HCT116 (cell line): ENCODE measurements around the gene TBC1D16. TPM values are rescaled to one million over a fixed set of nuclear protein-coding genes. Genes with fewer than 3 reads are reported as not detected.

ENCODE experiments used
- ATAC-seq: fragments of 200-7000 bp; cut with Tn5 transposase; 2 replicates; pipeline ENCODE4 v1.9.1; 2020; ENCODE audit warnings: mild to moderate bottlenecking, moderate library complexity
- BruUV-seq: library from RNA; stranded (reverse); fragments of 400-500 nt; replicated peaks from 2 replicates; lab custom pipeline; 2021; lab: Mats Ljungman, UMichigan
- CTCF ChIA-PET: fragments of 300-600 bp; sonication (Branson Sonifier 250); formaldehyde crosslinking; loops from one replicate; lab custom pipeline; 2021; ENCODE audit warnings: antibody characterized with exemption; lab: Charles Lee
- POLR2A ChIA-PET: fragments of 300-600, 350-600 bp; sonication (Branson Sonifier 250); formaldehyde crosslinking; loops from one replicate; lab custom pipeline; 2021; ENCODE audit warnings: antibody characterized with exemption; lab: Charles Lee
- RAD21 ChIA-PET, 2 experiments: fragments of 300-600 bp; sonication (Branson Sonifier 250); formaldehyde crosslinking; loops; one replicate each; lab custom pipeline; 2023; ENCODE audit warnings: low total read pairs in 2 of 2; ENCODE audit not compliant: uncharacterized antibody in 2 of 2, unreplicated experiment in 2 of 2, low non-redundant PET in 1 of 2; lab: Charles Lee
- DNase-seq: peaks from one replicate; pipeline ENCODE4 v3.0.0-alpha.2; 2010; ENCODE audit warnings: low read depth, low spot score
- H2AFZ ChIP-seq: fragments of 200-600 bp; shearing (Covaris generic), sonication (generic); 2 replicates; pipeline ENCODE4 v1.6.1; 2017; ENCODE audit warnings: low read depth, mixed run types, mixed read lengths, antibody characterized with exemption, low read length; ENCODE audit not compliant: poor library complexity, severe bottlenecking
- H3K27ac ChIP-seq: 2 replicates; pipeline ENCODE4 v1.5.1; 2012; ENCODE audit warnings: low read depth, low read length
- H3K27me3 ChIP-seq: fragments of 200-600 bp; sonication (generic); 2 replicates; pipeline ENCODE4 v1.6.1; 2016; ENCODE audit warnings: mixed run types, low read length, mixed read lengths; ENCODE audit not compliant: insufficient read depth
- H3K36me3 ChIP-seq, 2 experiments: fragments of 200-500 bp in 1 of 2; fragments of 200-600 bp in 1 of 2; sonication (Bioruptor generic) in 1 of 2; sonication (generic) in 1 of 2; 2 replicates each; pipeline versions ENCODE4 v1.5.1 to v1.6.1; 2014 to 2016; ENCODE audit warnings: low read length in 2 of 2, inconsistent platforms in 1 of 2, mixed read lengths in 1 of 2, mixed run types in 1 of 2; ENCODE audit not compliant: insufficient read depth in 2 of 2, control insufficient read depth in 1 of 2
- H3K4me1 ChIP-seq, 2 experiments: fragments of 200-600 bp in 1 of 2; sonication (generic) in 1 of 2; 2 replicates each; pipeline versions ENCODE4 v1.5.1 to v1.6.1; 2012 to 2017; ENCODE audit warnings: low read length in 2 of 2, inconsistent platforms in 1 of 2, mild to moderate bottlenecking in 1 of 2, mixed read lengths in 1 of 2, mixed run types in 1 of 2, moderate library complexity in 1 of 2; ENCODE audit not compliant: insufficient read depth in 2 of 2, control insufficient read depth in 1 of 2
- H3K4me2 ChIP-seq: fragments of 200-600 bp; sonication (generic); 2 replicates; pipeline ENCODE4 v1.6.1; 2017; ENCODE audit warnings: mixed run types, low read length, mixed read lengths
- H3K4me3 ChIP-seq, 2 experiments: fragments of 200-600 bp in 1 of 2; sonication (generic) in 1 of 2; replicated peaks in 1 of 2; 2 replicates each; pipeline ENCODE4 v1.5.1; 2011 to 2016; ENCODE audit warnings: low read length in 2 of 2, control low read depth in 1 of 2, low read depth in 1 of 2, mild to moderate bottlenecking in 1 of 2, mixed read lengths in 1 of 2, mixed run types in 1 of 2
- H3K79me2 ChIP-seq: fragments of 200-600 bp; sonication (generic); 2 replicates; pipeline ENCODE4 v1.6.1; 2017; ENCODE audit warnings: mild to moderate bottlenecking, mixed run types, low read length, moderate library complexity, mixed read lengths; ENCODE audit not compliant: insufficient read depth
- H3K9ac ChIP-seq: fragments of 200-600 bp; sonication (generic); 2 replicates; pipeline ENCODE4 v1.6.1; 2016; ENCODE audit warnings: low read length, mixed read lengths
- H3K9me2 ChIP-seq: fragments of 200-600 bp; sonication (generic), shearing (Covaris generic); 2 replicates; pipeline ENCODE4 v1.6.1; 2017; ENCODE audit warnings: mixed run types, mild to moderate bottlenecking, moderate library complexity; ENCODE audit not compliant: insufficient read depth
- H3K9me3 ChIP-seq, 2 experiments: fragments of 200-500 bp in 1 of 2; fragments of 200-600 bp in 1 of 2; sonication (Bioruptor generic) in 1 of 2; sonication (generic) in 1 of 2; 2 replicates each; pipeline ENCODE4 v1.6.1; 2014 to 2017; ENCODE audit warnings: low read length in 2 of 2, mixed read lengths in 2 of 2, inconsistent platforms in 1 of 2, low read depth in 1 of 2, mild to moderate bottlenecking in 1 of 2, mixed run types in 1 of 2, moderate library complexity in 1 of 2; ENCODE audit not compliant: control insufficient read depth in 1 of 2, insufficient read depth in 1 of 2
- H4K20me1 ChIP-seq: fragments of 200-600 bp; sonication (generic), shearing (Covaris generic); 2 replicates; pipeline ENCODE4 v1.6.1; 2017; ENCODE audit warnings: mixed run types, mild to moderate bottlenecking, moderate library complexity; ENCODE audit not compliant: insufficient read depth
- CEBPB ChIP-seq: IDR thresholded peaks from 2 replicates; pipeline ENCODE4 v1.6.1; 2012; ENCODE audit warnings: low read depth
- FOSL1 ChIP-seq: IDR thresholded peaks from 2 replicates; pipeline ENCODE4 v1.6.1; 2012; ENCODE audit warnings: low read depth
- ZFX ChIP-seq: fragments of 450-650 bp; IDR thresholded peaks from 2 replicates; pipeline ENCODE4 v1.6.1; 2017
- intact Hi-C: fragments of 100-400 bp; cut with micrococcal nuclease; formaldehyde crosslinking; loops from 2 replicates; pipeline ENCODE4 v1.10.0; 2022
- total RNA-seq: library from RNA; stranded (reverse); gene quantifications from one replicate; pipeline ENCODE4 v1.2.1, GENCODE V29; 2021; ENCODE audit not compliant: unreplicated experiment

TBC1D16 gene
- total RNA-seq, 1 experiment from 2014 or later, result 31.1 TPM

- intact Hi-C loops, result no loop called here
- Histone ChIP-seq H3K9me3 (no peaks in the 10 kb centered on the region), H3K9me2 (no peaks in the 10 kb centered on the region), H3K36me3 (no peaks in the 10 kb centered on the region), H3K9ac (no peak overlapping the region), H3K4me1 (peaks cover 0 to 11% of the 10 kb centered on the region in 2 experiments; a peak in 2 of 4 replicates), H4K20me1 (no peaks in the 10 kb centered on the region), H2AFZ (no peak overlapping the region), H3K4me2 (no peak overlapping the region), H3K27ac (no peak overlapping the region), H3K79me2 (peaks cover 5% of the 10 kb centered on the region; the same call in 1 of the 2 replicates), H3K4me3 (no peak overlapping the region), H3K27me3 (no peaks in the 10 kb centered on the region)
- DNase-seq, result no peak
- BruUV-seq, result no TSS peak
- ATAC-seq, result no peak
- CTCF ChIA-PET, result interaction anchor here (4.8 kb wide), 1 partner anchor 17 kb away, joined by 19 read pairs; no protein-coding TSS in a partner anchor
- TF ChIP-seq CEBPB (no peak), FOSL1 (no peak)
- POLR2A ChIA-PET, result interaction anchor here (0.6 kb wide), 1 partner anchor 268 kb away, joined by 3 read pairs; no protein-coding TSS in a partner anchor
- RAD21 ChIA-PET, result no interaction called here
These were observed 9.9 kb downstream of the TBC1D16 start for GRCh38 chr17:80025796-80026195.

DNA sequence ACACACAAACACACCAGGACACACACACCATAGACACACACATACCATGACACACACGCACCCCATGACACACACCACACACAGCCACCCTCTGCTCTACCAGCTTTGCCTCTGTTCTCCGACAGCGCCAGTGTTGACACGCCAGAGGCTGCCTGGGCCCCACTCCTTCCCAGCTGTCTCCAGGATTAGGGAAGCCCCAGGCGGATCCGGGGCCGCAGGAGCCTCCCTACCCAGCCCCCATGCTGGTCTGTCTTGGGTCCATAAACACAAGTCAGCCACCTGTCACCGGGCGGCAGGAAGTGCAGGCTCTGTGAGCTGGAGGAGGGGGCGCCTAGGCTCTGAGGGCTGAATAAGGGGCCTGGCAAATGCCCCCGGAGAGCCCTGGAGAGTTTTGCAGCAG, 10.5 kb downstream of the TBC1D16 start:
- Histone ChIP-seq H3K27ac (no peak overlapping the region), H3K4me3 (no peak overlapping the region), H3K4me1 (peaks cover 0 to 11% of the 10 kb centered on the region in 2 experiments; a peak in 2 of 4 replicates), H3K79me2 (peaks cover 5% of the 10 kb centered on the region; the same call in 1 of the 2 replicates), H4K20me1 (no peaks in the 10 kb centered on the region), H3K9me2 (no peaks in the 10 kb centered on the region), H3K4me2 (no peak overlapping the region), H2AFZ (no peak overlapping the region), H3K27me3 (no peaks in the 10 kb centered on the region), H3K9ac (no peak overlapping the region), H3K36me3 (no peaks in the 10 kb centered on the region), H3K9me3 (no peaks in the 10 kb centered on the region)
- no TSS peak for BruUV-seq
- DNase-seq, result no peak
- POLR2A ChIA-PET, result no interaction called here
- RAD21 ChIA-PET, result no interaction called here
- intact Hi-C loops, result no loop called here
- CTCF ChIA-PET, result interaction anchor here (4.8 kb wide), 1 partner anchor 17 kb away, joined by 19 read pairs; no protein-coding TSS in a partner anchor
- no peak for ATAC-seq
- TF ChIP-seq ZFX, result no peak
